ENCODE data around the gene C3orf20.

DNA sequence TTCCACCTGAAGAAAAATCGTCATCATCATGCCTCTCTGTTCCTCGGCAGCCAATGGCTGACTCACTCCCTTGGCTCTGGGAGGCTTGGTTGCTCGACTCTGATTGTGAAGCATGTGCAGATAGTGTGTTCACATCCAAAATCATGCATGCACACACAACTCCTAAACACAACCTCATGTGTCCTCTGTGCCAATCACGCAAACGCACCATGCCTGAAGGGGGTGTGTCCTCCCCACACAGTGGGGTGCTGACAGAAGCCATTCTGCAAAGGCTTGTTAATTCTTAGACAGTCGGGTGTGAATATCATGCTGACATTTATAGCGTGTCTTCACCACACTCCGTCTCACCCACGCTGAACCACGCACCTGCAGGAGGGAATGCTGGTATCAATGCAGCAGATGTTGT is 34.8 kb upstream of the C3orf20 start:
- TF ChIP-seq, protein P1, sequence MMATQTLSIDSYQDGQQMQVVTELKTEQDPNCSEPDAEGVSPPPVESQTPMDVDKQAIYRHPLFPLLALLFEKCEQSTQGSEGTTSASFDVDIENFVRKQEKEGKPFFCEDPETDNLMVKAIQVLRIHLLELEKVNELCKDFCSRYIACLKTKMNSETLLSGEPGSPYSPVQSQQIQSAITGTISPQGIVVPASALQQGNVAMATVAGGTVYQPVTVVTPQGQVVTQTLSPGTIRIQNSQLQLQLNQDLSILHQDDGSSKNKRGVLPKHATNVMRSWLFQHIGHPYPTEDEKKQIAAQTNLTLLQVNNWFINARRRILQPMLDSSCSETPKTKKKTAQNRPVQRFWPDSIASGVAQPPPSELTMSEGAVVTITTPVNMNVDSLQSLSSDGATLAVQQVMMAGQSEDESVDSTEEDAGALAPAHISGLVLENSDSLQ (IDR thresholded peaks at IDR 0.05), result peak; percentile 42; the same call in 1 of the 2 replicates
- TF ChIP-seq SP1 (IDR thresholded peaks at IDR 0.05), result no peak
- no peak for TF ChIP-seq HDGF (IDR thresholded peaks at IDR 0.05; ENCODE audit: borderline replicate concordance)
